Measurements from ENCODE around the gene ATP11A. TPM values are rescaled to one million over a fixed set of nuclear protein-coding genes. Genes with fewer than 3 reads are reported as not detected.

The ATP11A gene
- total and polyA plus RNA-seq, 10 donors = 2.7 to 91.3 (median 59.1) TPM

DNA sequence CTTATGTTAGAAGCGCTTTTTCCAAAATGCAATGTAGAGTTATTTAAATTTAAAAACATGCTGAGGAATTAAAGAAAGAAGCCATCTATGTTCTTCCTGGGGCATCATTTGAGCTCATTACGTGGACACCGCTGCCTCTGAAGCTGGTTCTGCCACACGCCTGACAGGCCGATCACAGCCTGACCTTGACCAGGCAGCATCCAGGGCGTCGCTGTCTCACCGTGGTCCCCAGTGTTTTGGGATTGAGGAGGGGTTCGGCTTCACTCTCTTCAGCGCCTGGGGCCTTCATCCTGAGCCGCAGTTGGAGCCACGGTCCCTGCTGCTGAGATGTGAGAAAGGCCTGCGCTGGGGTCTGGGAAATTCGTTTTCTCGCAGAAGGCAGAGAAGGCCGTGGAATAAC, 64.0 kb downstream of the ATP11A start:
- Histone ChIP-seq H3K27me3 (replicated peaks in 1 of 7) (no peaks in the 10 kb centered on the region), H3K4me3 (no peak overlapping the region), H3K9me3 (peaks cover 0 to 6% (median 0%) of the 10 kb centered on the region in 8 donors), H3K4me1 (peaks cover 0 to 44% (median 11%) of the 10 kb centered on the region in 6 donors), H3K36me3 (peaks cover 0 to 11% (median 0%) of the 10 kb centered on the region in 6 donors), H3K27ac (no peak overlapping the region)
- DNase-seq = peak; percentile 48
- TF ChIP-seq, protein P1, sequence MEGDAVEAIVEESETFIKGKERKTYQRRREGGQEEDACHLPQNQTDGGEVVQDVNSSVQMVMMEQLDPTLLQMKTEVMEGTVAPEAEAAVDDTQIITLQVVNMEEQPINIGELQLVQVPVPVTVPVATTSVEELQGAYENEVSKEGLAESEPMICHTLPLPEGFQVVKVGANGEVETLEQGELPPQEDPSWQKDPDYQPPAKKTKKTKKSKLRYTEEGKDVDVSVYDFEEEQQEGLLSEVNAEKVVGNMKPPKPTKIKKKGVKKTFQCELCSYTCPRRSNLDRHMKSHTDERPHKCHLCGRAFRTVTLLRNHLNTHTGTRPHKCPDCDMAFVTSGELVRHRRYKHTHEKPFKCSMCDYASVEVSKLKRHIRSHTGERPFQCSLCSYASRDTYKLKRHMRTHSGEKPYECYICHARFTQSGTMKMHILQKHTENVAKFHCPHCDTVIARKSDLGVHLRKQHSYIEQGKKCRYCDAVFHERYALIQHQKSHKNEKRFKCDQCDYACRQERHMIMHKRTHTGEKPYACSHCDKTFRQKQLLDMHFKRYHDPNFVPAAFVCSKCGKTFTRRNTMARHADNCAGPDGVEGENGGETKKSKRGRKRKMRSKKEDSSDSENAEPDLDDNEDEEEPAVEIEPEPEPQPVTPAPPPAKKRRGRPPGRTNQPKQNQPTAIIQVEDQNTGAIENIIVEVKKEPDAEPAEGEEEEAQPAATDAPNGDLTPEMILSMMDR (IDR thresholded peaks at IDR 0.05 in 8 of 11, conservative IDR thresholded peaks at IDR 0.05 in 3 of 11) = no peak
- TF ChIP-seq POLR2AphosphoS5 (IDR thresholded peaks at IDR 0.05) = no peak
- TF ChIP-seq POLR2A (IDR thresholded peaks at IDR 0.05) = no peak
- WGBS, 5 donors = 93 to 97% (median 96%) methylated on average over 16 of the region's 16 CpGs
- intact Hi-C loops (cut with DNase I; ENCODE audit: low total_unique reads) = no loop called here

- peaks cover 0 to 49% (median 11%) of the 10 kb centered on the region in 6 donors for H3K4me1 ChIP-seq
- H3K4me3 ChIP-seq = no peak overlapping the region
- no peak overlapping the region for H3K27ac ChIP-seq
- H3K27me3 ChIP-seq (replicated peaks in 1 of 7) = no peaks in the 10 kb centered on the region
- TF ChIP-seq POLR2A (IDR thresholded peaks at IDR 0.05) = no peak
- TF ChIP-seq, protein P1 (IDR thresholded peaks at IDR 0.05 in 8 of 11, conservative IDR thresholded peaks at IDR 0.05 in 3 of 11) = no peak
- TF ChIP-seq POLR2AphosphoS5 (IDR thresholded peaks at IDR 0.05) = no peak
- intact Hi-C loops (cut with DNase I; ENCODE audit: low total_unique reads) = no loop called here
- H3K36me3 ChIP-seq = peaks cover 0 to 11% (median 0%) of the 10 kb centered on the region in 6 donors
- 95 to 97% (median 96%) methylated on average over 12 to 29 of the region's 29 CpGs for WGBS, 5 donors
- DNase-seq = peak; percentile 68
- peaks cover 0 to 6% (median 0%) of the 10 kb centered on the region in 8 donors for H3K9me3 ChIP-seq
Observed at GRCh38 chr13:112754281-112755025, 64.6 kb downstream of the ATP11A start.

DNA sequence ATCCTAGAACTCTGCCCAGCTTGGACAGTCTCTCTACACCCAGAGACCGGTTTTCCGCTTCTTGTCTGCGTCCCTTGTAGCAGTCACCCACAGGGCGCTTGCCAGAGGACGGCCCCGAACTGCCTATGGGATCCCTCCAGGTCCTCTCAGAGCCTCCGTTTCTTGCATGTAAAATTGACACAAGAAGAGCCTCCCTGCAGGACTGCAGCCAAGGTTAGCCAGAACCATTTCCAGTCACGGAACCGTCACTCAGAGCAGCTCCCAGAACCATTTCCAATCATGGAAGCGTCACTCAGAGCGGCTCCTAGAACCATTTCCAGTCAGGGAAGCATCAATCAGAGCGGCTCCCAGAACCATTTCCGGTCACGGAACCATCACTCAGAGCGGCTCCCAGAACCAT, 65.5 kb downstream of the ATP11A start:
- 90 to 97% (median 92%) methylated on average over 15 of the region's 15 CpGs for WGBS, 5 donors
- peak; percentile 50 for DNase-seq
- Histone ChIP-seq H3K27ac (no peak overlapping the region), H3K4me1 (peaks cover 0 to 57% (median 11%) of the 10 kb centered on the region in 6 donors), H3K36me3 (peaks cover 0 to 11% (median 0%) of the 10 kb centered on the region in 6 donors), H3K9me3 (peaks cover 0 to 6% (median 0%) of the 10 kb centered on the region in 8 donors), H3K4me3 (no peak overlapping the region), H3K27me3 (replicated peaks in 1 of 7) (no peaks in the 10 kb centered on the region)
- no peak for TF ChIP-seq POLR2AphosphoS5 (IDR thresholded peaks at IDR 0.05)
- TF ChIP-seq, protein P1 (IDR thresholded peaks at IDR 0.05 in 8 of 11, conservative IDR thresholded peaks at IDR 0.05 in 3 of 11) = no peak
- no peak for TF ChIP-seq POLR2A (IDR thresholded peaks at IDR 0.05)
- intact Hi-C loops (cut with DNase I; ENCODE audit: low total_unique reads) = no loop called here

GRCh38 chr13:112756081-112756480, 66.2 kb downstream of the ATP11A start:
- H3K27me3 ChIP-seq (replicated peaks in 1 of 7) = no peaks in the 10 kb centered on the region
- WGBS, 5 donors = 87 to 94% (median 91%) methylated on average over 7 of the region's 7 CpGs
- no peak for TF ChIP-seq POLR2AphosphoS5 (IDR thresholded peaks at IDR 0.05)
- DNase-seq = no peak
- H3K4me1 ChIP-seq = peaks cover 0 to 58% (median 11%) of the 10 kb centered on the region in 6 donors
- no peak overlapping the region for H3K4me3 ChIP-seq
- peaks cover 0 to 6% (median 0%) of the 10 kb centered on the region in 8 donors for H3K9me3 ChIP-seq
- intact Hi-C loops (cut with DNase I; ENCODE audit: low total_unique reads) = no loop called here
- H3K36me3 ChIP-seq = peaks cover 0 to 11% (median 0%) of the 10 kb centered on the region in 6 donors
- H3K27ac ChIP-seq = peak overlapping the region in 1 of 8 donors; percentile 36
